Natural killer cell (primary cell): ENCODE measurements around the gene OR5AR1. TPM values are rescaled to one million over a fixed set of nuclear protein-coding genes. Genes with fewer than 3 reads are reported as not detected.

ENCODE experiments used
- total RNA-seq, 4 donors: library from RNA; stranded (reverse); fragments of 120-200 nt in 1 of 4; gene quantifications; one replicate each; pipeline versions ENCODE4 v1.2.3 to v1.2.4, GENCODE V29; 2013 to 2022

The OR5AR1 gene
- total RNA-seq, 3 donors from 2014 or later (not counting 1 experiment from before 2014, with no cell fraction given), result not detected

Other genes starting within 250 kb of the OR5AR1 start
- gene OR5M3, start 190.3 kb upstream of the OR5AR1 start, total RNA-seq, result not detected
- not detected for gene OR5M8, start 172.3 kb upstream of the OR5AR1 start, total RNA-seq
- gene OR5M11, start 120.4 kb upstream of the OR5AR1 start, total RNA-seq, result not detected
- not detected for gene OR5M10, start 86.0 kb upstream of the OR5AR1 start, total RNA-seq
- gene OR5M1, start 48.8 kb upstream of the OR5AR1 start, total RNA-seq, result not detected
- gene OR5AP2, start 21.2 kb upstream of the OR5AR1 start, total RNA-seq, result not detected
- gene OR9G1, start 35.4 kb downstream of the OR5AR1 start, total RNA-seq, result not detected
- not detected for gene OR9G4, start 85.0 kb downstream of the OR5AR1 start, total RNA-seq